B cell (primary cell): Measurements from ENCODE around the gene RIC8B. TPM values are rescaled to one million over a fixed set of nuclear protein-coding genes. Genes with fewer than 3 reads are reported as not detected.

ENCODE experiments used
- ATAC-seq: fragments of 200-7000 bp; cut with Tn5 transposase; one replicate; pipeline ENCODE4 v1.10.0; 2021; ENCODE audit warnings: low read depth, mild to moderate bottlenecking, moderate number of reproducible peaks, moderate library complexity
- CTCF ChIA-PET: fragments of 350-600 bp; sonication (Branson Sonifier 250); formaldehyde crosslinking; loops from one replicate; lab custom pipeline; 2021; ENCODE audit warnings: antibody characterized with exemption, inconsistent platforms; lab: Charles Lee
- POLR2A ChIA-PET: fragments of 350-600 bp; sonication (Branson Sonifier 250); formaldehyde crosslinking; loops from one replicate; lab custom pipeline; 2021; ENCODE audit warnings: antibody characterized with exemption; lab: Charles Lee
- DNase-seq: peaks from one replicate; pipeline ENCODE4 v3.0.0; 2013
- H2AFZ ChIP-seq: 2 replicates; pipeline ENCODE4 v1.6.1; 2012; ENCODE audit warnings: mild to moderate bottlenecking, low read depth, low read length; ENCODE audit not compliant: insufficient read depth, poor library complexity, severe bottlenecking
- H3K27ac ChIP-seq, 2 donors: 1 replicate in 1 of 2; 2 replicates in 1 of 2; pipeline ENCODE4 v1.5.1; 2012 to 2013; ENCODE audit warnings: low read length in 2 of 2, mild to moderate bottlenecking in 2 of 2, moderate library complexity in 1 of 2
- H3K27me3 ChIP-seq, 4 experiments: fragments of 200-600 bp in 1 of 4; sonication (generic) in 1 of 4; replicated peaks in 1 of 4; 1 replicate in 2 of 4; 2 replicates in 2 of 4; pipeline versions ENCODE4 v1.6.1 to v1.7.0; 2013 to 2016; ENCODE audit warnings: low read length in 3 of 4, mild to moderate bottlenecking in 2 of 4, mixed read lengths in 1 of 4, moderate library complexity in 1 of 4; ENCODE audit not compliant: insufficient read depth in 4 of 4, control insufficient read depth in 3 of 4; ENCODE audit errors: control extremely low read depth in 1 of 4
- H3K36me3 ChIP-seq, 2 experiments: replicated peaks in 1 of 2; 1 replicate in 1 of 2; 2 replicates in 1 of 2; pipeline versions ENCODE4 v1.6.1 to v1.7.1; 2013; ENCODE audit warnings: low read length in 1 of 2; ENCODE audit not compliant: insufficient read depth in 2 of 2, control insufficient read depth in 1 of 2; ENCODE audit errors: control extremely low read depth in 1 of 2, extremely low read depth in 1 of 2
- H3K4me1 ChIP-seq, 2 donors: fragments of 200-600 bp in 1 of 2; sonication (generic) in 1 of 2; 1 replicate in 1 of 2; 2 replicates in 1 of 2; pipeline versions ENCODE4 v1.5.1 to v1.6.1; 2013 to 2017; ENCODE audit warnings: low read length in 2 of 2; ENCODE audit not compliant: control insufficient read depth in 2 of 2, insufficient read depth in 2 of 2
- H3K4me2 ChIP-seq: replicated peaks from 2 replicates; pipeline ENCODE3; 2012; ENCODE audit warnings: mild to moderate bottlenecking, low read depth, low read length; ENCODE audit not compliant: poor library complexity, severe bottlenecking
- H3K4me3 ChIP-seq, 5 experiments: fragments of 200-600 bp in 1 of 5; sonication (generic) in 1 of 5; 1 replicate in 3 of 5; 2 replicates in 2 of 5; pipeline versions ENCODE4 v1.5.1 to v1.7.0; 2011 to 2016; ENCODE audit warnings: low read length in 4 of 5, mild to moderate bottlenecking in 4 of 5, low read depth in 2 of 5, control low read depth in 1 of 5, moderate library complexity in 1 of 5; ENCODE audit not compliant: insufficient read depth in 1 of 5; ENCODE audit errors: control extremely low read depth in 1 of 5, extremely low read depth in 1 of 5
- H3K79me2 ChIP-seq: fragments of 200-600 bp; sonication (generic); one replicate; pipeline ENCODE4 v1.6.0; 2016; ENCODE audit warnings: low read length; ENCODE audit not compliant: control insufficient read depth, insufficient read depth
- H3K9ac ChIP-seq: fragments of 200-600 bp; sonication (generic); 2 replicates; pipeline ENCODE4 v1.6.1; 2017; ENCODE audit warnings: mild to moderate bottlenecking, low read length, moderate library complexity
- H3K9me3 ChIP-seq, 3 donors: one replicate each; pipeline versions ENCODE4 v1.6.1 to v1.7.1; 2013; ENCODE audit warnings: low read length in 2 of 3; ENCODE audit not compliant: control insufficient read depth in 2 of 3, insufficient read depth in 1 of 3; ENCODE audit errors: control extremely low read depth in 1 of 3
- H4K20me1 ChIP-seq: 2 replicates; pipeline ENCODE4 v1.6.0; 2012; ENCODE audit warnings: mild to moderate bottlenecking, low read length; ENCODE audit not compliant: insufficient read depth, control insufficient read depth, poor library complexity, severe bottlenecking
- H3K27ac Mint-ChIP-seq: one replicate; pipeline ENCODE4 v1.8.0; 2021; ENCODE audit warnings: mixed read lengths
- H3K27me3 Mint-ChIP-seq: one replicate; pipeline ENCODE4 v1.8.0; 2021; ENCODE audit warnings: mixed read lengths
- H3K4me1 Mint-ChIP-seq: one replicate; pipeline ENCODE4 v1.8.0; 2021; ENCODE audit warnings: mixed read lengths
- H3K4me3 Mint-ChIP-seq: one replicate; pipeline ENCODE4 v1.8.0; 2021; ENCODE audit warnings: mixed read lengths
- H3K9me3 Mint-ChIP-seq: one replicate; pipeline ENCODE4 v1.8.0; 2022; ENCODE audit warnings: mixed read lengths; ENCODE audit not compliant: insufficient read depth
- CTCF ChIP-seq: fragments of 200-600 bp; IDR thresholded peaks from one replicate; pipeline ENCODE4 v1.8.0; 2022; ENCODE audit warnings: antibody characterized with exemption, mild to moderate bottlenecking
- EZH2 ChIP-seq: IDR thresholded peaks from 2 replicates; pipeline ENCODE4 v1.6.1; 2012; ENCODE audit warnings: borderline replicate concordance, low read depth, mild to moderate bottlenecking, moderate library complexity, low read length; ENCODE audit not compliant: insufficient read depth, poor library complexity, severe bottlenecking
- WGBS: methylation state at CpG from one replicate; pipeline ENCODE4 v1.1.5; 2013; ENCODE audit warnings: missing lambda C conversion rate; ENCODE audit not compliant: insufficient coverage; 5-methylcytosine and 5-hydroxymethylcytosine counted together
- intact Hi-C: fragments of 100-400 bp; cut with micrococcal nuclease; formaldehyde crosslinking; loops from one replicate; pipeline ENCODE4 v1.10.0; 2022
- polyA plus RNA-seq: library from polyadenylated mRNA; depleted of rRNA; stranded (reverse); fragments of >200 nt; gene quantifications from 2 replicates; pipeline ENCODE4 v1.2.3, GENCODE V29; 2012
- total RNA-seq, 2 donors: library from RNA; stranded (reverse); fragments of 120-200 nt in 1 of 2; gene quantifications; 1 replicate in 1 of 2; 2 replicates in 1 of 2; pipeline versions ENCODE4 v1.2.3 to v1.2.4, GENCODE V29; 2013 to 2022

RIC8B gene
- total and polyA plus RNA-seq, 2 donors (not counting 1 experiment from before 2014, with no cell fraction given), result 3.0 to 14.8 TPM

DNA sequence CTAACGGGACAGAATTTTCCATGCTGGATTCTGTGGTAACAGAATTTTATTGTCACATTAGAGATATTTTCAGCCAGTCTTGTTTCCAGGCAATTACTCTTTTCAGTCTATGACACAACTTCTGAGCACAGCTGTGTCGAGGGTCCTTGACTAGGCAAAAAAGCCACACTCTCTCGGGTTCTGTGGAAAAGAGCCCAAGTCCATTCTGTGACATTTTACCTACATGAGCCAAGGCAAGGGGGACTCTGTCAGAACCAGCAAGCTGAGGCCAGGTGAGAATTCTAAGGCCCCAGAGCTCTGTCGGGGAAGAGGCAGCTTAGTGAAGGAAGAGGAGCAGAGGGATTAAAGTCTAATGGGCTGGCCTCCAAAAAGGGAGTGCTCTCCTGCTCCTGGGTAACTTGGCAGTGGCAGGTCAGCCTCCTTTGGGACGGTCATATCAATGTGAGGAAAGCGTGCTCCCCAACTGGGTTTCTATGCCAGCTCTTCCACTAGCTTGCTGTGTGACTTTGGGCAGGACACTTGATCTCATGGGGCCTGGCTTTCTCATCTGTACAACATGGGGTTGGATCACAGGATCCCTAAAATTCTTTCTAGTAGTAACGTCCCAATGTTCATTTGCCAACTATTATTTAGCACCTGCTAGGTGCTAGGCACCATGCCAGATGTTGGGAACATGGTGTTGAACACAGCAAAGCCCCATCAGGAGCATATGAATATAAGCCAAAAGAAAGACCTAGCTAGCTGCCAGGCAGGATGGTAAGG, 16.0 kb upstream of the RIC8B start:
- CTCF ChIA-PET, result interaction anchor here (0.8 kb wide), 1 partner anchor 13 kb away, joined by 3 read pairs; no protein-coding TSS in a partner anchor
- no peak overlapping the region for H3K4me2 ChIP-seq
- ATAC-seq (no peak), DNase-seq (no peak)
- H3K27ac Mint-ChIP-seq, result peak overlapping the region; percentile 68
- H3K27me3 Mint-ChIP-seq, result no peaks in the 10 kb centered on the region
- no peaks in the 10 kb centered on the region for H3K27me3 ChIP-seq
- no peak overlapping the region for H3K4me3 Mint-ChIP-seq
- H3K79me2 ChIP-seq, result no peaks in the 10 kb centered on the region
- no peak for TF ChIP-seq EZH2
- TF ChIP-seq CTCF, result no peak
- H2AFZ ChIP-seq, result no peak overlapping the region
- H3K9me3 ChIP-seq, result peaks cover 0 to 4% (median 0%) of the 10 kb centered on the region in 3 donors
- H3K4me1 Mint-ChIP-seq, result peaks cover 33% of the 10 kb centered on the region
- intact Hi-C loops, result no loop called here
- H4K20me1 ChIP-seq, result no peaks in the 10 kb centered on the region
- H3K4me3 ChIP-seq, result no peak overlapping the region
- no peaks in the 10 kb centered on the region for H3K9me3 Mint-ChIP-seq
- POLR2A ChIA-PET, result no interaction called here
- peaks cover 27 to 30% of the 10 kb centered on the region in 2 donors for H3K4me1 ChIP-seq
- no peak overlapping the region for H3K27ac ChIP-seq
- H3K9ac ChIP-seq, result no peak overlapping the region
- WGBS, result 96% methylated on average over 6 of the region's 7 CpGs
- H3K36me3 ChIP-seq, result no peaks in the 10 kb centered on the region
